Stimulated activated CD4-positive, alpha-beta T cell treated with anti-CD3 and anti-CD28 coated beads, Interleukin-12 subunit alpha, Interleukin-12 subunit beta, amount 100 ng/mL, for 24 hours (primary cell): ENCODE measurements around the gene CARD10.
A peak's percentile ranks its signal among the peaks of the same experiment; 100 is the strongest.
"Not testable (repeated sequence)": the region's sequence is repeated elsewhere in the genome, so short reads cannot be mapped to it uniquely, and the experiment has no call there.

Experiments
- DNase-seq, 2 experiments: peaks; one replicate each; pipeline ENCODE4 v3.0.0-alpha.2; 2020; ENCODE audit warnings: low read depth in 2 of 2

Gene CARD10

DNA sequence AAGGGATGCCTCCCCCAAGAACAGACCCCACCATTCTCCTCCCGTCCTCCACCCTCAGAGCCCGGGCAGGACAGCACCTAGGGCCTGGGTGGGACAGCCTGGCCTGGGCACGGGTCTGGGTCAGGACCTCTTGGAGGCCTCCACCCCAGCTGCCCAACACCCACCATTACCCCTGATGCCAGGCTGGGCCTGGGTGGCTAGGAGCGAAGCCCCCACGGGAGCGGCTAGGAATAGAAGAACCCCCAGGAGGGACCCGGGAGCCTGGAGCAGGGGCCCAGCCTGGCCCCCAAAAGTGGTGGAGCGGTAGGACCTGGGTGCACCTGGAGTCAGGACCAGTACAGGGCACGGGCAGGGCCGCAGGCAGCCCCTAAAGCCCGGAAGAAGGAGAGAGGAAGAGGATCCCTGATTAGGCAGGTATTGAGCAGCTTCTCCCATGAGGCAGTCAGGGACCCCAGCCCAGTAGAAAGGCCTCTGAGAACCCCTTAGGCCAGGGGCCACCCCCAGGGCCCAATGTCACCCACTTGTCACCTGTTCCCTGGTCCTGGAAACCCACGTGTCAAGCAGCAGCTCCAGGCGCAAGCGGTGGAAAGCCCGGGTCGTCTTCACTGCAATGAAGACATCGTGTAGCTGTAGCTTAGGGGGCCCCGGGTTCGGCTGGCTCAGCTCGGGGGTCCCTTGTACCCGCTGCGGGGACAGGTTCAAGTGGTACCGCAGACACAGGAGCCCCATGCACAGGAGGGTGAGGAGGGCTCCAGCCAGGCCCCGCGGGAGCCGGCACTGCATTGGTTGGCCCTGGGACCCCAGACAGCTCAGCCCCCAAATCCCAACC, 33.6 kb downstream of the CARD10 start:
- DNase-seq = peak; percentile 11 to 12

DNA sequence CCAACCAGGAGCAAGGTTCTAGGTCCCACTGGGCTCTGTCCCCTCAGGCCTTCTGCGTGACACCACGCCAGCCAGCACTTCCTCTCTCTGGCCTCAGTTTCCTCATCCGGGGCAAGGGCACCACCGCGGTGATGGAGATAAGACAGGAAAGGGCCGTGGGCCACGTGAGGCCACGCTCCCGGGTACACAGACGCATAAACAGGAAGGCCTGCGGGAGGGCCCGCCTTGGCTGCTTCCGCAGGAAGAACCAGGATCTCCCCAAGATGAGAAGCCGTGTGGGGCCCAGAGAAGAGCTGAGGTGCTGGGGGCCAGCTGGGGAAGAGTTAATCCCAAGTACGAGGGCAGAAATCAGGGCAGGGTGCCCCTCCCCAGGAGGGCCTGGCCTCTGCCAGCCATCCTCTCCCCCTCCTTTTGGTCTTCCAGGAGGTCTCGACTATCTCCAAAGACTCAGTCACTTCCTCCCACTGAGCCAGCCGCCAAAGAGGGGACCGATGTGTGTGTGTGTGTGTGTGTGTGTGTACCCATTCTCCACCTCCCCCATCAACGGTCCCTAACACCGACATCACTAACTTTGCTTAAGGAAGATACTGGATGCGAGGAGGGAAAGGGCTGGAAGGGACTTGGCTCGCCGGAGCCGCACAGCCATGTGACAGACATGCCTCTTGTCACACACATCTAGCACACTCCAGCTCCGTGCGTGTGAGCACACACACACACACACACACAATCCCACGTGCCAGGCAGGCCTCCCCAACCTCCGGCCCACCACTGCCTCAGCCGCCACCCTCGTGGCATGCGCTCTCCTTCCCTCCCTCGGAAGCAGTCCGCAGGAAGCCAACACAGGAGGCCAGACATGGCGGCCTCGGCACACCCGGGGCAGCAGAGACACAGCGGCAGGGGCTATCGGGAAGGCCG, 34.5 kb downstream of the CARD10 start:
- peak; percentile 70 to 77 for DNase-seq

DNA sequence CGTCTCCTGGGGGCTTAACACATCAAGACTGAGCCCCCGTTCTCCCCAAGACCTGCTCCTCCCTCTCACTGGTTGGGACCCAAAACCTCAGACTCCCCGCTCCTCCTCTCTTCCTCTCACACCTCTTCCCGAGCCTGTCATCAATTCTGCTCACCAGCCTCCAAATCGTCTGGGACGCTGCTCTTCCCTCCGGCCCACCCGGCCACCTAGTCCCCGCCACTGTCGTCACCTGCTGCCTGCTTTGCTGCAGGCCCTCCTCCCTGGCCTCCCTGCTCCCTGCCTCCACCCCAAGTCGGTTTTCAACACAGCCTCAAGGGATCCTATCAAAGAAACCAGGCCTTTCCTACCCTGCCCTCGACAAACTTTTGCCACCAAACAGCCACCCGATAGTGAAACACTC, 36.2 kb downstream of the CARD10 start:
- no peak for DNase-seq

DNA sequence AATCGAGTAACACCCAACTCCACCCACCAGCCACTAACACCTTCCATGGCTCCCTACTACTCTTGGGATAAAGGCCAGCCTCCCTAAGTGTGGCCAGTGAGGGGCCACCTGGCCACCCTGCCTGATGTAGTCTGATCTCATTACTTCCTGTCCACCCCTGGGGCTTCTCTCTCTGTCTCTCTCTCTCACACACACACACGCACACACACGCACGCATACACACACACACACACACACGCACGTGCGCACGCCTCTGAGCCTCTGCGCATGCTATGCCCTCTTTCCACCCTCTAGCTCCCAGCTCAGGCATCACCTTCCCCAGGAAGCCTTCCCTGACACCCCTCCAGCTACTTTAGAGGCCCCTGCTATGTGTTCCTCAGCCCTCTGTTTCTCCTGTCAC, 37.0 kb downstream of the CARD10 start:
- DNase-seq = no peak

DNA sequence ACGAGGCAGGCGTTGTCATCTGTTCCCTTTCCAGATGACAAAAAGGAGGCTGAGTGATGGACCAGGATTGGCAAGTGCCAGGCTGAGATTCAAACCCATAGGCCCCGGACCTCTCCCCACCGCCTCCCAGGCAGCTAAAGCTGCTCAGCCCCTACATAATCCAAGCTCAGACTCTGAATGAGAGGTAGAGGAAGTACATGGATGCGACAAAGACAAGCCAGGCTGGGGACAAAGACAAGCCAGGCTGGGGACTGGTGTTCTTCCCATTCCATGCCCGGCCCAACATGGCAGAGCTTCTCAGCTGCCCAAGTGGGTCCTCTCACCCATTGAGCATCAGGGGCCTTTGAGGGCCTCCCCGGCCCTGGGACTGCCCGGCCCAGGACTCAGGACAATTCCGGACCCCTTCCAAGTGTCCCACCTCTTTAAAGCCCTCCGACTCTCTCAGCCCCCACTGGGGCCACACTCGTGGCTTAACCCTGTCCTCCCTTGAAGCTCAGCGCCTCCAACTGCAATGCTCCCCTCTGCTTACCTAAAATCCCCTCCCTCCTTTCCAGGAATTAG, 37.8 kb downstream of the CARD10 start:
- no peak for DNase-seq

DNA sequence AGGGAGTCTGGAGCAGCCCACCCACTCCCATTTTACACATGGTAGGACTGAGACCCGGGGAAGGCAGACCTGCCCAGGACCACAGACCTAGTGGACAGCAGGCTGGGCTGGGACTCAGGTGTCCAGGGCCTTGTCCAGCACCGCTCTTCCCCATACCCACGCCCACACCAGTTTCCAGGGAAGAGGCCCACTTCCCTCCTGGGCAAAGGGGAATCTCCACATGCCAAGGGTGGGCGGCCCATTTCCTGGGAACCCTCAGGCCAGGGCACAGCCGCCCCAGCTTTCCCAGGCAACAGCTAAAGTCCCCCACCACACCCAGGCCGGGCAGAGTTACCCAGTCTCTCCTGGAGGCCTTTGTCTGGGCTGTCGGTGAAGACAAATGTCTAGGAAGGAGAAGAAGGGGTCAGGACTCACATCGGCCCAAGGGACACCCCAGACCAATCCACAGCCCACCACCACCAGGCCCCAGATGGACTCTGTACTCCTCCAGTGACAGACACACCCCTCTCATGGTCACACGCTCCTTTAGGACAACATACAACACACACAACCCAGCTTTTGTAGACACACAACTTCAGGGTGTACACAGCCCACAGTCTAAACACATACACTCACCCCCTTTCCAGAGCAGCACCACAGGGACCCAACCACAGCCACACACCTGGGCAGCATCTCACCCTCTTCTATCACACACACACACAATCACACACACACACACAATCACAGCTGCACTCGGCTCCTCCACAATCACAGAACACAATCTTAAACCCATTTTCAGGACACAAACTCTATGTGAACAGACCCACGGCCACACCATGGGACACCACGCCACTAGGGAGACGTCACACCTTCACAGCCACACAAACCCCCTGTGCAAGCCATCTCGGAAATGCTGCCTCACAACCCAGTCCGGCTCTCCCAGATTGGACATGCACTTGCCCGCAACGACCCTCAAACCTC, 38.5 kb downstream of the CARD10 start:
- no peak for DNase-seq

DNA sequence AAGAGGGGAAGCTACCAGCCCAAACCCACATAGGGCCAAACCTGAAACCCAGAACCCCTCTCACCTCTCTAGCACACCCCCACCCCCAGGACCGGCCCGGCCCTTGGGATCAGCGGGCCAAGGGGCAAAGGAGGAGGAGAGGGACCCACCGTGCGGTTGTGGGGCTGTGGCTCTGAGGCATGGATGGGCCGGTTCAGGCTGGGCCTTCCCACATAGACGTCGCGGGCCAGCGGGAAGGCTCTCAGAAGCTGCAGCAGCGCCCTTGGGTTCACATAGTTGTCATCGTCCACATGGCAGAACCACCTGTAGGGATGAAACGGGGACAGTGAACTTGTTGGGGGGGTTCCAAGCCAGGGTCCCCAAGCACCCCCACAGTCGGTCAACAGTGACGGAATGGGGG, 40.0 kb downstream of the CARD10 start:
- DNase-seq = no peak

DNA sequence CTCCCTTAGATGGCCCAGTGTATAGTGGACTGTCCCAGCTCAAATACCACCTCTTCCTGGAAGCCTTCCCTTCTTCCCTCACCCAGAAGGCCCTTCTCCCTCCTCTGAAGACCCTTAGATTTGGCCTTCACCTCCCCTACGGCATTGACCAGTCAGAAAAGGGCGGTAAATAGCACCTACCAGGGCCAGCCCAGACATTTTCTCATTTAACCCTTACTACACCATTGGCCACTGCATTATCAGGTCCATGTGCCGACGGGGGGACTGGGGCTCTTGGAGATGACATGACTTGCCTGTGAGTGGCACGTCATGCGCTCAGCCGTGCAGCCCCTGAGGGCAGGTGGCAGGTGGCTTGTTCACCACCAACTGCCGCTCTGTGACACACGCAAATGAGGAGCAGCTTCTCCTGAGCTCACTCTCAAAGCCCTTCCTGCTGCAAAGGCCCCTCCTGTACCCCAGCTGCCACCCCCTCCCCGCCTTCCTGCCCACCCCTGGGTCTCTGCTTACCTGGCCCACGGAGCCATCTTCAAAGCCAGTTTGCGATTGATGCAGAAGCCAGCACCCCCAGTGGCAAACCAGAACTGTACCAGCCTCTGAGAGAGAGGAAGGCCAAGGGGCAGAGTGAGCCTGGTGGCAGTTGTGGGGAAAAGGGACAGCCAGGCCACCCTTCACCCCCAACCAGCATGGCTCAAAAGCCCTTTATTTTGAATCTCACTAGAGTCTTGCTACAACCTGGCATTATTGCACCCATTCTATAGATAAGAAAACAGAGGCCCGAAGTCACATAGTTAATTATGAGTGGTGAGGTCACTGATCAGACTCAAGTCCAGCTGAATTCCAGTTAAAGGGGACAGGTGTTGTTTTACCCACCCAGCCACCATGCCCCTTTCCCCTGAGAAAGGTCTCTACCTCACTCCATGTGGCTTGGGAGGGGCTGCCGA, 42.6 kb downstream of the CARD10 start:
- no peak for DNase-seq

DNA sequence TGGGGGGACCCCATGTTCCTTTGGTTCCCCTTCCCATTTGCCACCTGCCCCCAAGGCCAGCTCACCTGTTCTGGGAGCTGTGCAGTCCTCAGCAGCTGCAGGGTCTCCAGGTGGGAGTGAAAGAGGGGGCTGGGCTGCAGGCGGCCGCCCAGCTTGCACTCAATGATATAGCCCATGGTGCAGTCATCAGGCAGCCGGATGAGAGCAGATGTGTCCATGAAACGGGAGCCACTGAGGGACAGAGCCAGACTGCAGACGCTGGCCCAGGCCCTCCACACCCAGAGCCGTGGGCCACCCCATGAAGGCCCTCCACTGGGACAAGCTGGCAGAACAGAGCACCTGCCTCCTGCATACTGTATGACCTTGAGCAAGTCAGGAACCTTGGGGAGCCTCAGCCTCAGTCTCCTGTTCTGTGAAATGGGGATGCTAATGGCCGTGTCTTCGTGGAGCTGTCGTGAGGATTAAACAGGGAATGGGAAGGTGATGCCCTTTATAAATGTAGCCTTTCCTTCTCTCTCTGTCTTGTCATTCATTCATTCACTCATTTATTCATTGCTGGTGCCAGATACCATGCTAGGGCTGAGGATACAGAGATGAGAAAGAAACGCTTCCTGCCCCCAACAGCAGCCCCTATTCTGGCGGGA, 44.6 kb downstream of the CARD10 start:
- DNase-seq = no peak

DNA sequence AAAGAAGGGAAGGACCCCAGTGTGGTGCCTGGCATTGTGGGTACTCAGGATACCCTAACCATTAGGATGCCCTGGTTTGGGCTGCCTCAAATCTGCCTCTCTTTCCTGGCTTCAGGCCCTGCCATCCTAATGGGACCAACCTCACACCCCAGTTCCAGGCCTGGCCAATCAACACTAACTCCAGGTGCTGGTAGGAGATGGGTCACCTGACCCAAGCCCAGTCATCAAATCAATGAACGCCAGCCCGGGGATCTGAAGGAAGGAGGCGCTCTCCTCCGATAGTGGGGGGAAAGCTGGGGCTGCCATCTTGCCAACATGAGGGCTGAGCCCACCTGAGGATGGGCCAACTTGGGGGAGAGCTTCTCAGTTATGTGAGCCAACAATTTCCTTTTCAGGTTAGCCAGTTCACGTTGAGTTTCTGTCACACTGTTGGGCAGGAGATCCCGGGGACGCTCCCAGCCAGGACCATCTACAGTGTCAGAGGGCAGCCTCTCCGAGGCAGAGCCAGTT, 45.7 kb downstream of the CARD10 start:
- no peak for DNase-seq

DNA sequence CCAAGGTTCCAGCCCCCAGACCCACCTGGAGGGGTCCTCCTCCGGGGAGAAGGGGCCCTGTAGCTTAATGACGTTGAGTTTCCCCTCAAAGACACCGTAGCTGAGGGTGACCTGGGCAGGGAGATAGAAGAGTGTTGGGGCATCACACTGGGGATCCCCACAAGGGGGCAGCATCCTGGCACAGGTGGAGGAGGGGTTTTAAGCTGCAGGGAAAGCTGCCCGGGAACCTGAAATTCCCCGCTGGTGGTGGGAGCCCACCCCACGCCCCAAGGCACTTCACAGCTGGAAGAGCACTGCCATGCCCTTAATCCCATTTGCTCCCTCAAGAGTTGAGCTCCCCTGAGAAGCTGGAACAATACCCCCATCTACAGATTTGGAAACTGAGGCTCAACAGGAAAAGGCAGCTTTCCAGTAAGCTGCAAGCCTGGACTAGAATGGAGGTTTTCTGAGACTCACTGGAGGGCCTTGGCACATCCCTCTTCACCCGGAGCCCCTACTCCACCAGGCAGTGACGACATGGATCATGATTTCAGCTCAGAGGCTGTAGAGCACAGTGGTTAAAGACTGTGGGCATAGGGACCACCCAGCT, 46.7 kb downstream of the CARD10 start:
- peak in 1 of 2 experiments; percentile 23 for DNase-seq

DNA sequence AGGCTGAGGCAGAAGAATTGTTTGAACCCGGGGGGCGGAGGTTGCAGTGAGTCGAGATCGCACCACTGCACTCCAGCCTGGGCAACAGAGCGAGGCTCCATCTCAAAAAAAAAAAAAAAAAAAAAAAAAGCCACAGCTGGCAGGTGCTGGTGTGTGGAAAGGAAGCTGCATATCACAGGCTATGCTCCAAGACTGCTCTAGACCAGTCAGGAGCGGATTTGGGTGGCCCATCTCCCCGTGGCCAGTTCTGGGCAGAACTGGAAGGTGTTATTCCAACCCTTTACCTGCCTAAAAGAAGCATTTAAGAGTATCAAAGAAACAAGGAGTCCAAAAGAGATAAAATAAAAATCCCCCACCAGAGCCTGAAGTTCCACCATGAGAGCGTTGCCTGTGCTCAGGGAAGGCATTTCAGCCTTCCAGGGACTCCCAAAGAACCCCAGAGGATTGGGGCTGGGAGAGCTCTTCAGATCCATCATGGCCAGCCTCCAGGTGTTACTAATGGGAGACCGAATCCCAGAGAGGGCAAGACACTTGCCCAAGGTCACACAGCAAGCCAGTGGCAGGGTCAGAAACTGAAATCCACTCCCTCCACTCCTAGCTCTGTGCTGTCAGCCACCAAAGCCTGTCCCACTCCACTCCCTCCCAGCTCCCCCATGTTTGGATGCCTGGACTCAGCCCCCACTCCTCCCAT, 47.3 kb downstream of the CARD10 start:
- DNase-seq = no peak

DNA sequence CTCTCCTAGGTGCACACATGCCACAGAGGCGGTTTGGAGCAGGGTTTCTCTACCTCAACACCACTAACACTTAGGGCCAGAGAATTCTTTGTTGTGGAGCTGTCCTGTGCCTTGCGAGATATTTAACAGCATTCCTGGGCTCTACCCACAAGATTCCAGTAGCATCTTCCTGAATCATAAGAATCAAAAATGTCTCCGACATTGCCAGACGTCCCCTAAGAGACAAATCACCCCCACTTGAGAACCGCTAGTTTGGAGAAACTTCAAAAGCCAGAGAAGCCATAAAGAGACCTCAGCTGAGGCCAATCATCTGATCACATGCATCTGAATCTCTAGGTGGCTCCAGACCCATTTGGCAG, 49.1 kb downstream of the CARD10 start:
- no peak for DNase-seq

DNA sequence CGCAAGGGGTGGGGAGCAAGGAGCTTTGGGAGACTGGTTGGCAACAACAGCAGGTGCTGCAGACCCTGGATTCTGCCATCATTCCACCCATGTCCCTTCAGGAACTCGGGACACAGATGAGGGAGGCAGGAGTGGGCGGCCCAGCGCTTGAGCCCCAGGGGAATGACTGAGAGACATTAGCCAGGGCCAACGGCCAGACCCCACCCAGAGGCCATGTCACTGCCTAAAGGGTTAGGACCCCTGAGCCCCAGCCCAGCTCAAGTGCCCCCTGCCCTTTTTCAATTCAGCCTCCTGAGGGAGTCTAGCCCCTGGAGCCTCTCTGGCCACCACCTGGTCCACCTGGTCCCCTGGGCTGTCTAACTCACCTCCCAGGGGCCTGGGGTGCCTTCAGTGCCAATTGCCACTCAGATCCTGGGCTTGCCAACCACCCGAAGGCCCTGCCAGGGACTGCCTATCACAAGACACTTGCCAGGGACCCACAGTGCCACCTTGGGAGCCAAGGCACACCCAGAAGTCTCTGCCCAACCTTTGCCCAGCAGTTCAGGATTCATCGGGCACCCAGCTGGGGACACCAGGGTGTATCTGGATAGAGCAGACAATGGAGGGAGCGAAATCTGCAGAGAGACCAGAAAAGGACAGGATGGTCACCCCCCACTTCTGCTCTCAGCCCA, 49.7 kb downstream of the CARD10 start:
- no peak for DNase-seq

DNA sequence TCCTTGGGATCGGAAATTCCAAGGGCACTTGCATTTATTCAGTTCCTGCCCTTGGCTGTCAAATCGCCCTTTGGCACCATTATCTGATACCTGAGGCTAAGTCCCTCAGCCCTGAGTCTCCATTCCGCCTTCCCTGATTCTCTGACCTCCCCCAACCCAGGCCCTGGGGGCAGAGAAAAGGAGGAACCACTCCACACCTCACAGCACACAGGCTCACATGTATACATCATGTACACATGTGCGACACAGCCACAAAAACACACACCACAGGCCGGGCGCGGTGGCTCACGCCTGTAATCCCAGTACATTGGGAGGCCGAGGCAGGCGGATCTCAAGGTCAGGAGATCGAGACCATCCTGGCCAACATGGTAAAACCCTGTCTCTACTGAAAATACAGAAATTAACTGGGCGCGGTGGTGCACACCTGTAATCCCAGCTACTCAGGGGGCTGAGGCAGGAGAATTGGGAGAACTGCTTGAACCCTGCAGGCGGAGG, 51.0 kb downstream of the CARD10 start:
- DNase-seq = not testable (repeated sequence)

DNA sequence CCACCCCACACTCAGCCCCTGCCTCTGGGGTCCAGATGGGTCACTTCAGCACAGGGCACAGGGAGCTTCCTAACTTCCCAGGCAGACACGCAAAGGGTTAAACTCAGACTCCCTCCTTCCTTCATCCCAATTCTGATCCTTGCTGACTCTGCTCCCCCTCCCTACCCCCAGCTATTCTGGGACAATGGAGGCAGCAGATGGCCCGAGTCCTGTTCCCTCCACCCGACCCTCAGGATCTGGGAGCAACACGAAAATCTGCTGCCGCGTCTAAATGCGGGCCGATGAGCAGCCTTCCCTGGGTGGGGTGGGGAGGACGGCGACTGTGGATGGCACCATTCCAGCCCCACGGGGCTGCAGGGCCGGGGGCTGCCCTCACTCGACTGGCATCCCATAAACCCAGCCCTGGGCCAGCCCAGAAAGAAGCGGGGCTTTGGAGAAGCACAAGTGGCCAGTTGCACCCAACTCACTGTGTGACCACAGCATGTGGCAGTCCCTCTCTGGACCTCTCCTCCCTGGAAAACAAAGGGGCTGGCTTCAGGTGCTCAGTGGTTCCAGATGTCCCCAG, 51.7 kb downstream of the CARD10 start:
- no peak for DNase-seq

DNA sequence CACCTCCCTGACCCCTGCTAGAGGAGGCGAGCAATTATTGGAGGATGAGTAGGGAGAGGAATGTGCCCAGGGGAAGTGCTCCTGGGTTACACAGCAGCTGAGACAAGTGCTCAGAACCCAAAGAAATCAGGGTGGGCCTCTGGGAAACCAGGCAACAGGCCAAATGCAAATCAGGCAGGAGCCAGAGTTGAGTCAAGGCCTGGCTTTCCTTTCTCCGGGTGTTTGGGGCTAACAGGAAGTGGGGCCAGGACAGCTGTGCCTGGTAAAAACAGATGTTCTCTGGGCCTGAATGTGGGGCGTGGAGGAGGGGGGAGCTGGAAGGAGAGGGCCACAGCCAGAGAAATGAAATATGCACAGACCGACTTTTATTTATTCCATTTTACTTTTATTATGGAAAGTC, 55.0 kb downstream of the CARD10 start:
- no peak for DNase-seq

DNA sequence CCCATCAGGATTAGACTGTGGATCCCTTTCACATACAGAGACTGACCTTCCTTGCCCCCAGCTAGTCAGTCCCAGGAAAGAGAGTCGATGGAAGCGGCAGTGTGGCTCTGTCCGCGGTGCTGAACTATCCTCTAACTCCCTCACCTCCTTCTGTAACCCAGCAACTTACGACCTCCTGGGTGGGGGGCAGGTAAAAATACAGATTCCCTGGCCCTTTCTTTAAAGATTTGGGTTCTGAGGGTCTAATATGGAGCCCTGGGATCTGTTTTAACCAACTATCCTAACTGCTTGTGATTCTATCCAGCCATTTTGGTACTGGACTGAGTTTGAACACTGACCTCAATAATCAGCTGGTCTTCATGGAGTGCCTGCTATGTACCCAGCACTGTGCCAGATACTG, 56.2 kb downstream of the CARD10 start:
- DNase-seq = no peak
